Mucosa of rectum (tissue), 2 donors: Measurements from ENCODE around the gene CFAP58.

Experiments
- H3K27ac ChIP-seq, 2 donors: one replicate each; pipeline ENCODE4 v1.7.0; 2013; ENCODE audit warnings: inconsistent platforms in 2 of 2, low read depth in 2 of 2, low read length in 2 of 2
- H3K27me3 ChIP-seq, 2 donors: one replicate each; pipeline ENCODE4 v1.7.0; 2013; ENCODE audit warnings: low read length in 2 of 2; ENCODE audit not compliant: control insufficient read depth in 2 of 2, insufficient read depth in 2 of 2
- H3K36me3 ChIP-seq, 2 donors: one replicate each; pipeline ENCODE4 v1.7.0; 2013; ENCODE audit warnings: low read length in 2 of 2; ENCODE audit not compliant: control insufficient read depth in 2 of 2, insufficient read depth in 2 of 2
- H3K4me1 ChIP-seq, 2 donors: one replicate each; pipeline ENCODE4 v1.7.0; 2013; ENCODE audit warnings: low read length in 2 of 2, mild to moderate bottlenecking in 1 of 2; ENCODE audit not compliant: control insufficient read depth in 2 of 2, insufficient read depth in 2 of 2
- H3K4me3 ChIP-seq, 2 donors: one replicate each; pipeline ENCODE4 v1.7.0; 2013; ENCODE audit warnings: low read length in 2 of 2
- H3K9ac ChIP-seq, 2 donors: one replicate each; pipeline ENCODE4 v1.7.0; 2013; ENCODE audit warnings: low read length in 2 of 2, low read depth in 1 of 2, mild to moderate bottlenecking in 1 of 2
- H3K9me3 ChIP-seq, 2 donors: one replicate each; pipeline ENCODE4 v1.7.0; 2013; ENCODE audit warnings: low read length in 2 of 2; ENCODE audit not compliant: control insufficient read depth in 2 of 2
- donor health status: healthy.
- donor health status: Normal muscosa, but diverticular disease.

Gene CFAP58

GRCh38 chr10:104430360-104430759, 76.7 kb downstream of the CFAP58 start:
- H3K9ac ChIP-seq, result no peak overlapping the region
- no peaks in the 10 kb centered on the region for H3K36me3 ChIP-seq
- no peaks in the 10 kb centered on the region for H3K27me3 ChIP-seq
- H3K4me1 ChIP-seq, result no peaks in the 10 kb centered on the region
- no peak overlapping the region for H3K27ac ChIP-seq
- no peak overlapping the region for H3K4me3 ChIP-seq
- no peaks in the 10 kb centered on the region for H3K9me3 ChIP-seq

DNA sequence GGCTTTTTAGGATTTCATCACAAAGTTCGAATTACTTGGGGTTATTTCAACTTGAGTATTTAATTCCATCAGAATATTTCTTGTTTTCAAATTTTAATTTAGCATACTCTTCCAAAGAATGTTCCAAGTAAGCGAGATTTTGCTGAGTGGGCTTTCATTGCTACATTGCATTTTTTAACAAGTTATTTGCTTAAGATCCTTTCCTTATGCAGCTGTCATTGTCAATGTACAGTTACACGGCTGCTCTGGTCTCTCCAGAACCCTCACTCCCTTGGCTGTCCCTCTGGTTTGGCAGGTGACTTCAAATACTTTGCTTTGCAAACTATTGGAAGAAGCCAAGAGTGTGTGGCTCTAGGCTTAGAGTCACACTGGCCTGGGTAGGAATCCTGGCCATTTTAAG, 80.0 kb downstream of the CFAP58 start:
- Histone ChIP-seq H3K36me3 (no peaks in the 10 kb centered on the region), H3K4me1 (no peaks in the 10 kb centered on the region), H3K9me3 (no peaks in the 10 kb centered on the region), H3K27me3 (no peaks in the 10 kb centered on the region), H3K27ac (no peak overlapping the region), H3K9ac (no peak overlapping the region), H3K4me3 (no peak overlapping the region)

DNA sequence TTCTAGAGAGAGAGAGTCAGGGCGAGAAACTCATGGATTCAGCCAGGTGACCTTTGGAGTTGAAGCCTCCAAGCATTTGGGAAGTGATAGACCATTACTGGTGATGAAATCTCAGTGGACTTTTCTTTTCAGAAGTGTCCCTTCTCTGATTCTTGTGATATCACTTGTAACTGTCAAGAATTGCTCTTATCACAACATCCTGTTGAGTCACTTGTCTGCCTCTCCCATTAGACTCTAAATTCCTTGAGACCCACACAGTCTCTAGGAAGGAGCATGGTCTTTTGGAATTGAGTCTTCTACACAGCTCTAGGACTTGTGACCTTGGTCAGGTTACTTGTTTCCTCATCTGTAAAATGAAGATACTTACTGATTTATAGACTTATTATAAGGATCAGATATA, 81.0 kb downstream of the CFAP58 start:
- Histone ChIP-seq H3K36me3 (no peaks in the 10 kb centered on the region), H3K9me3 (no peaks in the 10 kb centered on the region), H3K9ac (no peak overlapping the region), H3K4me3 (no peak overlapping the region), H3K27ac (no peak overlapping the region), H3K27me3 (no peaks in the 10 kb centered on the region), H3K4me1 (no peaks in the 10 kb centered on the region)

- no peak overlapping the region for H3K27ac ChIP-seq
Observed at GRCh38 chr10:104435822-104436221, 82.2 kb downstream of the CFAP58 start.

GRCh38 chr10:104437226-104437625, 83.6 kb downstream of the CFAP58 start:
- no peaks in the 10 kb centered on the region for H3K4me1 ChIP-seq
- H3K9ac ChIP-seq, result no peak overlapping the region
- H3K36me3 ChIP-seq, result no peaks in the 10 kb centered on the region
- H3K4me3 ChIP-seq, result no peak overlapping the region
- no peak overlapping the region for H3K27ac ChIP-seq
- no peaks in the 10 kb centered on the region for H3K9me3 ChIP-seq
- H3K27me3 ChIP-seq, result no peaks in the 10 kb centered on the region

More at GRCh38 chr10:104435822-104436221, 82.2 kb downstream of the CFAP58 start:
- Histone ChIP-seq H3K4me1 (no peaks in the 10 kb centered on the region), H3K4me3 (no peak overlapping the region), H3K9ac (no peak overlapping the region), H3K27me3 (no peaks in the 10 kb centered on the region), H3K9me3 (no peaks in the 10 kb centered on the region), H3K36me3 (no peaks in the 10 kb centered on the region)

GRCh38 chr10:104440221-104440620, 86.6 kb downstream of the CFAP58 start:
- Histone ChIP-seq H3K27ac (no peak overlapping the region), H3K36me3 (no peaks in the 10 kb centered on the region), H3K27me3 (no peaks in the 10 kb centered on the region), H3K4me3 (no peak overlapping the region), H3K9me3 (no peaks in the 10 kb centered on the region), H3K4me1 (no peaks in the 10 kb centered on the region), H3K9ac (no peak overlapping the region)

DNA sequence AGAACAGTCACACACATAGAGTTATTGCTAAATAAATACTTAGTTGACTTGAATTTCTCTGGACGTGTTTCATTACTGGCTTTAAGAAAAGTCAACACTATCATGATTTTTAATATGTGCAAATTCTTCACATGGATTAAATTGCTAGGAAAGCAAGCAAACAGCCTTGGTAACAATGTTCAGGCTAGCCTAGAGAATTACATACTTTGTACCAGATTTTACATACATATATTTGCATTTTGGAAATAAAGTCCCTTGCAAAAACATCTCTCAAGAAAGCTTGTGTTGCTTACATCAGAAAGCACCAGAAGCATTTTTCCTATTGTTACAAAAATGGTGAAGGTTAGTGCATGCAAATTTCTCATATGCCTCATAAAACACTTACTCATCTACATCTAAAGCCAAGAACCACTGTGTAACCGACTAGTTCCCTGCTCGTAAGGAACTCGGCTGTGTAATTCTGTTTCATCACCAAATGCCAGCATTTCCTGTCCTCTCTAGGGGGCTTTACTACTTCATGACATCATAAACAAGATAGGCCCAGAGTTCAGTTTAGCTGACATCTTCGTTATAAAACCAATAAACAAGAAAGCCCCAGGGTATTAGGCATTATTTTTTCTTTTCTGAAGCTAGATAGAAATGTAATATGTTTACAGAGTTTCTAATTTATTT, 87.8 kb downstream of the CFAP58 start:
- no peak overlapping the region for H3K9ac ChIP-seq
- no peaks in the 10 kb centered on the region for H3K9me3 ChIP-seq
- H3K27ac ChIP-seq, result no peak overlapping the region
- H3K27me3 ChIP-seq, result no peaks in the 10 kb centered on the region
- H3K4me1 ChIP-seq, result no peaks in the 10 kb centered on the region
- H3K36me3 ChIP-seq, result no peaks in the 10 kb centered on the region
- no peak overlapping the region for H3K4me3 ChIP-seq

- Histone ChIP-seq H3K27me3 (no peaks in the 10 kb centered on the region), H3K9me3 (no peaks in the 10 kb centered on the region), H3K27ac (no peak overlapping the region), H3K4me3 (no peak overlapping the region), H3K36me3 (no peaks in the 10 kb centered on the region), H3K9ac (no peak overlapping the region), H3K4me1 (no peaks in the 10 kb centered on the region)
Observed at GRCh38 chr10:104445359-104445758, 91.7 kb downstream of the CFAP58 start.

DNA sequence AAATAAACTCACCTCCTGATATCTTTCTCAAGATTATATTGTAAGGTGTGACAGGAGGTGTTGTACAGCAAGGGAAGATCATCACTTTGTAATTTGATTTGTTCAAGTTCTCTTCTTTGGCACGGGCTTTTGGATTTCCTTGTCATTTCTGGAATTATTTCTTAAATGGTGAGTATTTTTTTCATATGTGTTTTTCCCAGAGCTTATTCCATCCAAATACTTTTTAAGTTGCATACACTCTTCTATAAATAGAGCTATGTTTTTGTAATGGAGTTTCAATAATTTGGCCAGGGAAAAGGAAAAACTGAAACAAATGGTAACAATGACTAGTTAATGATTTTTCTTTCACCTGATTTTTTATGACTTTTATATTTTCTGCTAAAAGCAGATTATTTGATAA, 92.5 kb downstream of the CFAP58 start:
- Histone ChIP-seq H3K9ac (no peak overlapping the region), H3K4me3 (no peak overlapping the region), H3K27ac (no peak overlapping the region), H3K36me3 (no peaks in the 10 kb centered on the region), H3K9me3 (no peaks in the 10 kb centered on the region), H3K27me3 (no peaks in the 10 kb centered on the region), H3K4me1 (no peaks in the 10 kb centered on the region)

DNA sequence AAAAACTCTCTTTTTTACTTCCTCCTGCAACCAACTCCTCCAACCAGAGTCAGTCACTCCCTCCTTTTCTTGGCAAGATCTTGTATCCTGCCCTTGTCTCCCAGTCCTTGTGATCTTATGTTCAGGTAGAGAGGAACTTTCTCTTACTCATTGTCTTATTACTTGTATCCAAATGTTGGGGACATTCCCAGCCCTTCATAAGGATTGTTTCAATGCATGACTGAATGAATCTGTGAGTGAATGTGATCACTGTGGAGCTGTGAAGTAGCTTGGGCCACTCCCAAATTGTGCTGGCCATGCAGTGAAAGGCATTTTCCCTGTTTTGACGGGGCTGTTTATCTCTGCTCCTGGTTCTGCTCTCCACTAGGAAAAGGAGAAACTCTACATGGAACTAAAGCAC, 93.7 kb downstream of the CFAP58 start:
- Histone ChIP-seq H3K4me3 (no peak overlapping the region), H3K36me3 (no peaks in the 10 kb centered on the region), H3K4me1 (no peaks in the 10 kb centered on the region), H3K27ac (no peak overlapping the region), H3K9me3 (no peaks in the 10 kb centered on the region), H3K27me3 (no peaks in the 10 kb centered on the region), H3K9ac (no peak overlapping the region)

DNA sequence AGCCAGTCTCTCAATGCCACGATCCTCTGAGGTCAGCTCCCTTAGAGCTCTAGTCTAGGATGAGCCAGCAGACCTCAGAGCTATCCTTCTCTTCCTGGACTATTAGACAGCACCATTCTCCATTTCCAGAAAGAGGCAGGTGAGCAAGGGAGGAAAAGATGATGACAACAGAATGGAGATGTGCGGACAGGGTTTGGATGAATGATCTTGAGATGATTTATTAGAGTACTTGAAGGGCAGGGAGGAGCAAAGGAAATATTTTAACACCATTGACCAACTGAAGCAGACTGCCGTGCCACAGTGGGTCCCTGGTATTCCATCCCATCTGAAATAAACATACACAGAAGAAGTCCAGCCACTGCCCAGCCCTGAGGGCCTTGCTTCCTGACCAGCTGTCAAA, 94.3 kb downstream of the CFAP58 start:
- Histone ChIP-seq H3K9me3 (no peaks in the 10 kb centered on the region), H3K4me3 (no peak overlapping the region), H3K27ac (no peak overlapping the region), H3K27me3 (no peaks in the 10 kb centered on the region), H3K4me1 (no peaks in the 10 kb centered on the region), H3K9ac (no peak overlapping the region), H3K36me3 (no peaks in the 10 kb centered on the region)
